ENCODE data around the gene ZNF280A.
A peak's percentile ranks its signal among the peaks of the same experiment; 100 is the strongest.
"Not testable (repeated sequence)": the region's sequence is repeated elsewhere in the genome, so short reads cannot be mapped to it uniquely, and the experiment has no call there.

The ZNF280A gene

GRCh38 chr22:22512951-22513350 is 7.1 kb downstream of the ZNF280A start:
- no peak for DNase-seq (ENCODE audit: low spot score)

DNA sequence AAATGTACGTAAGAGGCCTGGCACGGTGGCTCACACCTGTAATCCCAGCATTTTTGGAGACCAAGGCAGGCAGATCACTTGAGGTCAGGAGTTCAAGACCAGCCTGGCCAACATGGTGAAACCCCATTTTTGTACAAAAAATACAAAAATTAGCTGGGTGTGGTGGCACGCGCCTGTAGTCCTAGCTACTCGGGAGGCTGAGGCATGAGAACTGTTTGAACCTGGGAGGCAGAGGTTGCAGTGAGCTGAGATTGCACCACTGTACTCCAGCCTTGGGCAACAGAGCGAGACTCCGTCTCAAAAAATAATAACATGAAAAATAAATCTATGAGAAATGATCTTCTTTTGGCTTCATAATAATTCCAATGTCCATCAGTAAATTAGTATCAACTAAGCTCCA is 9.2 kb downstream of the ZNF280A start:
- DNase-seq (ENCODE audit: low spot score) = not testable (repeated sequence)

DNA sequence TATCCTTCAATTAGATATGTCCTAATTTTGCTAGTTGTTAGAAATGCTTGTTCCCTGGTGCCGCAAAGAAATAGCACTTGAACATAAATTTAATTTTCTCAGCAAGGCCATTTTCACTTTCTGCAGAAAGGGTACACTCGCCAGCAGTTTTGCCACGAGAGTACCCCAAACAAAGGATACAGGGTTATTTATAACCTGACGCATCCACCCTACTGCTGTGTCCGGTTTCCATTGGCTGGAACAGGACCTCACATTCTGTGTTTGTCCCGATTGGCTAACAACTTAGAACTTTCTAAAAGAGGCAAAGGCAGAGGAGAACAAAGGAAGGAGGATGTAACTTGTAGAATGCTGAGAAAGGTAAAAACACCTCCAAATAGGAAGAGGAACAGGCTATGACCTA is 10.2 kb downstream of the ZNF280A start:
- not testable (repeated sequence) for DNase-seq (ENCODE audit: low spot score)

DNA sequence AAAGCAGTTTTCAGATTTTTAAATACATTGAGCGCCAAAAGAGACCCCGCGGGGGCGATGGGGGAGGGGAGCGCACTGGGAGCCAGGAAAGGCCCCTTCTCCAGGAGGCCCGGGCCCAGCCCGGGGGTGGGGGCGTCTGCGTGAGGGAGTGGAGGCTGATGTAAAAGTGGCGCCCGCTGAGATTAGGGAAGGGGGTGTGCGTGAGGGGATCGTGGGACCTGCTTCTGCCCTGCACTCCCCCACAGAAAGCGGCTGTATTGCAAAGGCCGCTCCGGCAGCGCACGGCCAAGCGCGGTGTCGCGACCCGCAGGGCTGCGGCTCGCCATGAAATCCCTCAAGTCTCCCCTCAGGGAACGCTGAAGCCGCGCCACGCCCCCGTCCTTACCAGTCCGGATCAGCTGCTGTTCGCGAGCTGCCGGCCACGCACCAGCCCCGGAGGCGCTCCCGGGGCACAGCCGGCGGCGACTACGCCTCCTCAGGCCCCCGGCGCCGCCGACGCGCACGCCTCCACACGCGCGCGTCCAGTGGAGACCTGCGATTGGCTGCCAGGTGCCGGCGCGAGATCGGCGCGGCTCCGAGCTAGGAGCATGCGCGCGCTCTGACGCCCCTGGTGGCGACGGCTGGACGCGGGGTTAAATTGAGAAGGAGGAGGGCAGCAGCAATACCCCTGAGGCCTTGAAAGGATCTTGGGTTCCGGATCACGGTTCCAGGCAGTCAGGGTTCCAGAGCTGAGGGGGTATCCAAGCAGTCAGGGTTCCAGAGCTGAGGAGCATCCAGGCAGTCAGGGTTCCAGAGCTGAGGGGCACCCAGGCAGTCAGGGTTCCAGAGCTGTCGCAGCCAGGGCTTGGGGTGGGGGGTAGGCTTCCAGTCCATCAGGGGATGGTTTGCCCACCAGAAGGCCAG is 11.5 kb downstream of the ZNF280A start, which contains the start of gene ZNF280B:
ZNF280B (minus strand) TSS at position 469 of the 903 bp plus-strand sequence. CDS start 19,344 bp downstream, outside the sequence.
- DNase-seq (ENCODE audit: low spot score) = peak; percentile 78

DNA sequence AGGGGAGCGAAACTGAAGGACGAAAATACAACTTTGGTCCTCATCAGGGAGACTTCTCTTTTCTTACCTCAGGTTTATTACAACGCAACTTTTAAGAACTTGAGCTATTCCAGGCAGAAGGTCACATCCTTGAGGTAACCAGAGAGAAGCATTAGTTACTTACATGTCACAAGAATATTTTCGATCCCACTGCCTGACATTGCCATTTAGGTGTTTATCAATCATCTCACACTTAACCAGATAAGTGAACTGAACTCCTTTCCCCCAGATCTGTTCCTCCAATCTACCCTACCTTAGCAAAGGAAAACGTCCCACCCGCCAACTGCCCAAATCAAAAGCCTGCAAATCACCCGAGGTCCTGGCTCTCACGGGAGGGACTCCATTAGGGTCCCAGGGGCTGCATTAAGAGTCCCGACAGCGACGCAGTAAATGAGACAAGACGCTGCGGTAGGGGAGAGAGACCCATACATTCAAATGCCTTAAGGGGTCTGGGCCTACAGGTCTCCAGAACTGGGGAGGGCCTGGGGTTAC is 12.3 kb downstream of the ZNF280A start:
- no peak for DNase-seq (ENCODE audit: low spot score)

DNA sequence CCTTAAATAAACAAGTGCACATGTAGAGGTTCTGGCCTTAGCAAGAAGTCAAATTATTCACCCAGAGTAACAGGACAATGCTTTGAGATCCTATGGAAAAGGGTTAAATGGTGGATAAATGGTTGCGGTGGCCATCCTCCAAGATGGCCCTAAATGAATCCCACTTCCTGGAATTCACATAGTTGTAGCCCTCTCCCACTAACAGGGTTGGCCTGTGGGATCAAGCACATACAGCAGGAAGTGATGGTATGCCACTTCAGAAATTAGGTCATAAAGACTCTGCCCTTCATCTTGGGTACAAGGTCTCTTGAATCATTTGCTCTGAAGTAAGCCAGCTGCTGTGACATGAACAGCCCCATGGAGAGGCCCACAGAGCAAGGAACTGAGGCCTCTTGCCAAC is 13.3 kb downstream of the ZNF280A start:
- DNase-seq (ENCODE audit: low spot score) = no peak

DNA sequence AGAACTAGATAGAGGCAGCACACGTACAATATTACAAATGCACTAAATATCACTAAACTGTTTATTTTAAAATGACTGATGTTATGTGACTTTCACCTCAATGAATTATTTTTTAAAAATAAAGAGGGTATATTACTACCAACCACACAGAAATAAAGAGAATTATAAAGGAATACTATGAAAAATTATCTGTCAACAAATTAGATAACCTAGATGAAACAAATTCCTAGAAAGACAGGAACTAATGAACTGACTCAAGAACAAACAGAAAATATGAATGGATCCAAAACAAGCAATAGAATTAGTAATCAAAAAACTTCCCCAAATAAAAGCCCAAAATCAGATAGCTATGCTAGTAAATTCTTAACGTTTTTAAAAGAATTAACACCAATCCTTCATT is 21.8 kb downstream of the ZNF280A start:
- DNase-seq (ENCODE audit: low spot score) = no peak

DNA sequence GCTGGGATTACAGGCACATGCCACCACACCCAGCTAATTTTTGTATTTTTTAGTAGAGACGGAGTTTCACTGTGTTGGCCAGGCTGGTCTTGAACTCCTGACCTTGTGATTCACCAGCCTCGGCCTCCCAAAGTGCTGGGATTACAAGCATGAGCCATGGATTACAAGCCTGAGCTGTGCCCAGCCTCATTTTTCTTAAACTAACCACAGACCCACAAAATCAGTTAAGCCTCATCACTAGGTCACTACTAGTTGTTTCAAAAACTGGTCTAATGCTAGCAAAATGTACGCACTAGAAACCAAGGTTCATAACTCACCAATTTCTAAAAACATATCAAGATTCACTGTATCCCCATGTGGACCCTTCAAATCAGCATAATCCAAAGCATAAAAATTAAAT is 28.5 kb downstream of the ZNF280A start:
- not testable (repeated sequence) for DNase-seq (ENCODE audit: low spot score)

DNA sequence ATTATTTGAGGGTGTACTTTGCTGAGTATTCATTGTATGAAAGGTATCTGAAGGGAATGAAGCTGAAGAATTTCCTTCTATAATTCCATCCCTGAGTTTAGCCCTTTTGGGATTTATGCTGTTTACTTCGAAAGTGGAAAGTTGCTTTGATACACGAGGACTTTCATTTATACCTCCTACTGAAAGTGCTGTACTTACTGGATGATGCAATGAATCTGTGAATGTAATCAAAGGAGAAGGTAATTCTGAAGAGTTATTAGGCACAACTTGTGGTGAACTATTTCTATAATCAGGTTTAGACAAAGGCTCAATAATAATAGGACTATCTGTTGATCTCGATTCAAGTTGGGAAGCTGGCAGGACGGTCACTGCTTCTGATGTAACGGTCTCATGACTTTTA is 31.3 kb downstream of the ZNF280A start:
- no peak for DNase-seq (ENCODE audit: low spot score)

- DNase-seq (ENCODE audit: low spot score) = no peak
These were observed 32.0 kb downstream of the ZNF280A start for GRCh38 chr22:22487869-22488597.

DNA sequence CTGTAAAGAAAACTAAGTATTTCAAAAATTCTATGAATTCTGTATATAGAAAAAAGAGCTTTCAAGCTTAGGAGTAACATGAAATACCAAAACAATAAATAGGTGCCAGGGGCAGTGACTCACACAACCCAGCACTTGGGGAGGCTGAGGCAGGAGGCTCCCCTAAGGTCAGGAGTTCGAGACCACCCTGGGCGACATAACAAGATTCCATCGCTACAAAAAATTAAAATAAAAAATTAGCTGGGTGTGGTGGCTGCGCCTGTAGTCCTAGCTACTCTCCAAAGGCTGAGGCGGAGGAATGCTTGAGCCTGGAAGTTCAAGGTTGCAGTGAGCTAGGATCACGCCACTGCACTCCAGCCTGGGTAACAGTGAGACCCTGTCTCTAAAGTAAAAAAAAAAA is 33.0 kb downstream of the ZNF280A start:
- DNase-seq (ENCODE audit: low spot score) = no peak

DNA sequence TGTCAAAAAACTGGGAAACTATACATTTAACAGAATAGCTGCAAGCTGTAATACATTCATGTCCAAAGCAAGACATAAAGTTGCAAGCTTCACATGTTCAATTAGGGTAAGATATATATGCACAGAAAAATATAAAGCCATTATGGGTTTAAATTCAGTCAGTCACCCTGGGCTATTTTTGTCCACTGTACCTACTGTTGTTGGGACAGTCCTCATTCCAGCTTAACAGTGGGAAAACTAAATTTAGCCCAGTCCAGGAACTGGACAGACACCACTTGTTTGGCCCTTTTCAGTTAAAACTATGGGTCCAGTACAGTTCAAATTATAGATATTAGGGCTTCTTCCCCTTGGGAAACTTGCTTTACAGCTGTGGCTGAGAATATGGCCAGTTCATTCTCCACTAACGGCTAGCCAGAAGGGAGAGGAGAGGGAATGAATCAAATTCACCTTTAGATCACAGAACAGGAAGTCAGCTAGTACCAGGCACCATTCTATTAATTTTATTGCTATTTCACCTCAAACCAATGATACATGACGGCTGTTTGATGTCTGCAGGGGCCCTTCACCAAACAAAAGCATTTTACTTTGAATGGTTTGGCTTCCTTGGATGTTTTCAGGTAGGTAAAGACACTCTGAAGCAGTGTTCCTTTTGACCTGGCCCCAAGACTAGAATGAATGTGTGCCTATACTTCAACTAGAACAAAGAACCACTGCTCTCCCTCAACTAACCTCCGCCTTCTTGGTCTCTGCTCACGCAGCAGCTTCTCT is 33.8 kb downstream of the ZNF280A start:
- no peak for DNase-seq (ENCODE audit: low spot score)

GRCh38 chr22:22485524-22485923 is 34.5 kb downstream of the ZNF280A start:
- DNase-seq (ENCODE audit: low spot score) = no peak

DNA sequence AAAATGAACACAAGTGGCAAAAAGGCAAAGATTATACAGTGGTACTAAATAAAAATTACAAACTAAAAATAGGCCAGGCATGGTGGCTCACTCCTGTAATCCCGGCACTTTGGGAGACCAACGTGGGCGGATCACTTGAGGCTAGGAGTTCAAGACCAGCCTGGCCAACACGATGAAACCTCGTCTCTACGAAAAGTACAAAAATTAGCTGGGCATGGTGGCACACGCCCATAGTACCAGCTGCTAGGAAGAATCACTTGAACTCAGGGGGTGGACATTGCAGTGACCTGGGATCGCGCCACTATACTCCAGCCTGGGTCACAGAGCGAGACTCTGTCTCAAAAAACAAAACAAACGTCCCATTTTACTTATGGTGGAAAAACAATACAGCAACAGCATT is 36.0 kb downstream of the ZNF280A start:
- DNase-seq (ENCODE audit: low spot score) = no peak

GRCh38 chr22:22480940-22481339 is 39.1 kb downstream of the ZNF280A start:
- no peak for DNase-seq (ENCODE audit: low spot score)

DNA sequence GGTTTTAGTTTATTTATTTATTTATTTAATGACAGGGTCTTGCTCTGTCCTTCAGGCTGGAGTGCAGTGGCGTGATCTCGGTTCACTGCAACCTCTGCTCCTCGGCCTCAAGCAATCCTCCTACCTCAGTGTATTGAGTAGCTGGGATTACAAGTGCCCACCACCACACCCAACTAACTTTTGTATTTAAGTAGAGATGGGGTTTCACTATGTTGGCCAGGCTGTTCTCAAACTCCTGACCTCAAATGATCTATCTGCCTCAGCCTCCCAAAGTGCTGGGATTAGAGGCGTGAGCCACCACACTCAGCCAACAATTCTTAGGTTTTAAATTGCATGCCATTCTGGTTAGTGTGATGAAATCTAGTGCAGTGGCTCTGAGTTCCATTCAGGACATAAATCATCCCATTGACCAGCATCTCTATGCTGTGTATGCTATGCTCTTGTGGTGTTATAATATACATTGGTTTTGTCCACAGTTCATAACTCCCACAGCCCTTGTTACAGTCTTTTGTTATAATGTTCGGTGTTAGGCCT is 40.0 kb downstream of the ZNF280A start:
- no peak for DNase-seq (ENCODE audit: low spot score)

DNA sequence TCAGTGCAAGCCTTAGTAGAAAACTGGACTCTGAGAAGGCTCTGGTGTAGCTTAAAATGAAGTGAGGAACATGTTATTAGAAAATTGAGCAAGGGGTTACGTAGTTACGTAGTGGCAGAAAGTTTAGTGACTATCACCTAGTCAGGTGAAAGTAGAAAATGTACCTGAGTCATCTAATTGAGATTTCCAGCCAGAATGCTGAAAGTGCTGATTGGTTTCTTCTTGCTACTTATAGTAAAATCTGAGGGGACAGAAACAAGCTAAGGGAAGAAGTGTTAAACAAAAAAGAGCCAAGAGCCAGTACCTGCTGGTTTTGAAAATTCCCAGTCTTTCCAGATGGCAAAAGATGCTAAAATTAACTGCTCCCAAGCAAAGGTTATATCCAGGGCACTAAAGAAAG is 41.0 kb downstream of the ZNF280A start:
- DNase-seq (ENCODE audit: low spot score) = no peak

DNA sequence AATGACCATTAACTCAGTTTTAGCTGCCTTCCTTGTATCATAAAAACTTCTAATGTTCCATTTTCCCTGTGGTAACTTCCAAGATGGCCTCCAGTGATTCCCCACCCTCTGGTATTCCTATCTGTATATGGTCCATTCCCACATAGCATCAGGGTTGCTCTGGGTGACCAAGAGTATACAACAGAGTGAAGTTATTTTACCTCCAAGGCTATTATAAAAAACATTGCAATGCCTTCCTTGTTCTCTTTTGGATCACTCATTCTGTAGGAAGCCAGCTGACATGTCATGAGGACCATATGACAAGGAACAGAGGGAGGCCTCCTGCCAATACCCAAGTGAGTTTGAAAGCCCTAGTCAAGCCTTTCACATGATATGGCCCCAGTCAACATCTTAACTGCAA is 41.6 kb downstream of the ZNF280A start:
- no peak for DNase-seq (ENCODE audit: low spot score)

- no peak for DNase-seq (ENCODE audit: low spot score)
These were observed 45.3 kb downstream of the ZNF280A start for GRCh38 chr22:22474733-22475132.

- not testable (repeated sequence) for DNase-seq (ENCODE audit: low spot score)
These were observed 49.0 kb downstream of the ZNF280A start for GRCh38 chr22:22471104-22471503.

- no peak for DNase-seq (ENCODE audit: low spot score)
These were observed 50.5 kb downstream of the ZNF280A start for GRCh38 chr22:22469527-22469926.
